Neuronal stem cell (in vitro differentiated cells): ENCODE measurements around the gene XCL2.

ENCODE experiments used
- DNase-seq: peaks from one replicate; pipeline ENCODE4 v3.0.0-alpha.2; 2013; ENCODE audit warnings: low spot score
- H2AFZ ChIP-seq: one replicate; pipeline ENCODE4 v1.6.1; 2013; ENCODE audit warnings: mild to moderate bottlenecking, low read length, inconsistent platforms
- H2AK5ac ChIP-seq: 2 replicates; pipeline ENCODE4 v1.6.1; 2013; ENCODE audit warnings: low read depth, mild to moderate bottlenecking, inconsistent platforms, low read length, moderate library complexity, mixed read lengths
- H2BK120ac ChIP-seq: 2 replicates; pipeline ENCODE4 v1.6.1; 2013; ENCODE audit warnings: low read depth, mild to moderate bottlenecking, inconsistent platforms, low read length, moderate library complexity, mixed read lengths
- H2BK12ac ChIP-seq: one replicate; pipeline ENCODE4 v1.6.1; 2013; ENCODE audit warnings: low read length, inconsistent platforms
- H2BK15ac ChIP-seq: 2 replicates; pipeline ENCODE4 v1.6.1; 2013; ENCODE audit warnings: mild to moderate bottlenecking, low read length, inconsistent platforms, mixed read lengths
- H2BK5ac ChIP-seq: one replicate; pipeline ENCODE4 v1.6.1; 2013; ENCODE audit warnings: inconsistent platforms, mild to moderate bottlenecking, low read length, moderate library complexity
- H3K14ac ChIP-seq: one replicate; pipeline ENCODE4 v1.6.1; 2013; ENCODE audit warnings: low read length, inconsistent platforms
- H3K18ac ChIP-seq: 2 replicates; pipeline ENCODE4 v1.6.1; 2013; ENCODE audit warnings: low read length, inconsistent platforms
- H3K23ac ChIP-seq: 2 replicates; pipeline ENCODE4 v1.6.1; 2013; ENCODE audit warnings: low read depth, mild to moderate bottlenecking, mixed read lengths, low read length, inconsistent platforms; ENCODE audit not compliant: poor library complexity
- H3K27ac ChIP-seq: replicated peaks from 3 replicates; pipeline ENCODE4 v1.5.1; 2013; ENCODE audit warnings: low read length, inconsistent platforms
- H3K27me3 ChIP-seq, 3 experiments: 2 replicates each; pipeline ENCODE4 v1.6.1; 2013; ENCODE audit warnings: low read length in 3 of 3, mild to moderate bottlenecking in 2 of 3, inconsistent platforms in 1 of 3, low read depth in 1 of 3, mixed read lengths in 1 of 3, moderate library complexity in 1 of 3; ENCODE audit not compliant: control insufficient read depth in 3 of 3, insufficient read depth in 3 of 3
- H3K36me3 ChIP-seq, 2 donors: replicated peaks in 1 of 2; 2 replicates each; pipeline ENCODE4 v1.6.1; 2013; ENCODE audit warnings: low read length in 2 of 2; ENCODE audit not compliant: control insufficient read depth in 2 of 2, insufficient read depth in 2 of 2
- H3K4ac ChIP-seq: 2 replicates; pipeline ENCODE4 v1.6.1; 2013; ENCODE audit warnings: inconsistent platforms, mild to moderate bottlenecking, low read length, moderate library complexity
- H3K4me1 ChIP-seq, 2 donors: 1 replicate in 1 of 2; 2 replicates in 1 of 2; pipeline ENCODE4 v1.6.1; 2013; ENCODE audit warnings: low read length in 2 of 2, low read depth in 1 of 2; ENCODE audit not compliant: control insufficient read depth in 2 of 2, insufficient read depth in 1 of 2
- H3K4me2 ChIP-seq: one replicate; pipeline ENCODE4 v1.6.1; 2013; ENCODE audit warnings: mild to moderate bottlenecking, low read length, inconsistent platforms; ENCODE audit not compliant: insufficient read depth, poor library complexity, severe bottlenecking
- H3K4me3 ChIP-seq, 2 donors: 2 replicates each; pipeline ENCODE4 v1.5.1; 2013; ENCODE audit warnings: low read length in 2 of 2, mild to moderate bottlenecking in 2 of 2, inconsistent platforms in 1 of 2, moderate library complexity in 1 of 2
- H3K79me1 ChIP-seq: one replicate; pipeline ENCODE4 v1.6.1; 2013; ENCODE audit warnings: low read depth, mild to moderate bottlenecking, inconsistent platforms, low read length, moderate library complexity
- H3K9ac ChIP-seq: one replicate; pipeline ENCODE4 v1.6.1; 2013; ENCODE audit warnings: mild to moderate bottlenecking, low read depth, low read length, inconsistent platforms; ENCODE audit not compliant: poor library complexity
- H3K9me3 ChIP-seq, 2 donors: replicated peaks in 1 of 2; 2 replicates each; pipeline versions ENCODE3 to v1.6.1; 2013; ENCODE audit warnings: low read length in 2 of 2, mild to moderate bottlenecking in 2 of 2, inconsistent platforms in 1 of 2, low read depth in 1 of 2, mixed read lengths in 1 of 2, moderate library complexity in 1 of 2; ENCODE audit not compliant: control insufficient read depth in 2 of 2, insufficient read depth in 1 of 2
- H4K8ac ChIP-seq: one replicate; pipeline ENCODE4 v1.6.1; 2013; ENCODE audit warnings: low read depth, mild to moderate bottlenecking, inconsistent platforms, low read length, moderate library complexity
- H4K91ac ChIP-seq: one replicate; pipeline ENCODE4 v1.6.1; 2013; ENCODE audit warnings: low read length, low read depth, mild to moderate bottlenecking, inconsistent platforms; ENCODE audit not compliant: poor library complexity
- whole genome bisulfite sequencing, 2 donors: extraction: QIAGEN DNeasy Blood & Tissue Kit; methylation state at CpG; one replicate each; pipeline ENCODE4 v1.1.7; 2013; ENCODE audit warnings: missing lambda C conversion rate in 2 of 2, mixed read lengths in 1 of 2; ENCODE audit not compliant: insufficient read length in 2 of 2, insufficient replicate concordance in 1 of 2; ENCODE audit errors: extremely low coverage in 2 of 2; 5-methylcytosine and 5-hydroxymethylcytosine counted together

XCL2 gene

GRCh38 chr1:168585937-168586336 lies 42.1 kb upstream of the XCL2 start:
- H2BK5ac ChIP-seq = no peak overlapping the region
- H3K9ac ChIP-seq = no peak overlapping the region
- H3K27ac ChIP-seq = no peak overlapping the region
- no peak overlapping the region for H3K4me2 ChIP-seq
- no peak overlapping the region for H2BK12ac ChIP-seq
- no peak overlapping the region for H2AK5ac ChIP-seq
- H2BK15ac ChIP-seq = no peak overlapping the region
- no peak overlapping the region for H3K14ac ChIP-seq
- H3K27me3 ChIP-seq = no peaks in the 10 kb centered on the region
- H3K23ac ChIP-seq = no peak overlapping the region
- no peak overlapping the region for H3K4ac ChIP-seq
- H3K79me1 ChIP-seq = no peaks in the 10 kb centered on the region
- H3K18ac ChIP-seq = no peak overlapping the region
- no peaks in the 10 kb centered on the region for H3K9me3 ChIP-seq
- H3K4me1 ChIP-seq = no peaks in the 10 kb centered on the region
- no peak overlapping the region for H3K4me3 ChIP-seq
- no CpG with 5 or more reads among the region's 1 CpG for WGBS, 2 donors
- no peak overlapping the region for H2AFZ ChIP-seq
- no peak for DNase-seq
- no peak overlapping the region for H4K91ac ChIP-seq
- no peak overlapping the region for H2BK120ac ChIP-seq
- H4K8ac ChIP-seq = no peak overlapping the region
- H3K36me3 ChIP-seq = no peaks in the 10 kb centered on the region

- Histone ChIP-seq H3K27ac (no peak overlapping the region), H3K4me3 (no peak overlapping the region), H2AFZ (no peak overlapping the region), H3K4me1 (no peaks in the 10 kb centered on the region), H2BK5ac (no peak overlapping the region), H4K91ac (no peak overlapping the region), H2BK120ac (no peak overlapping the region), H3K4ac (no peak overlapping the region), H2AK5ac (no peak overlapping the region), H2BK15ac (no peak overlapping the region), H3K9me3 (no peaks in the 10 kb centered on the region), H3K14ac (no peak overlapping the region), H3K18ac (no peak overlapping the region), H3K9ac (no peak overlapping the region), H4K8ac (no peak overlapping the region), H2BK12ac (no peak overlapping the region), H3K27me3 (no peaks in the 10 kb centered on the region), H3K36me3 (no peaks in the 10 kb centered on the region), H3K4me2 (no peak overlapping the region), H3K79me1 (no peaks in the 10 kb centered on the region), H3K23ac (no peak overlapping the region)
- WGBS, 2 donors = no CpG with 5 or more reads among the region's 3 CpGs
- DNase-seq = no peak
Measured at GRCh38 chr1:168585191-168585590, 41.4 kb upstream of the XCL2 start.

DNA sequence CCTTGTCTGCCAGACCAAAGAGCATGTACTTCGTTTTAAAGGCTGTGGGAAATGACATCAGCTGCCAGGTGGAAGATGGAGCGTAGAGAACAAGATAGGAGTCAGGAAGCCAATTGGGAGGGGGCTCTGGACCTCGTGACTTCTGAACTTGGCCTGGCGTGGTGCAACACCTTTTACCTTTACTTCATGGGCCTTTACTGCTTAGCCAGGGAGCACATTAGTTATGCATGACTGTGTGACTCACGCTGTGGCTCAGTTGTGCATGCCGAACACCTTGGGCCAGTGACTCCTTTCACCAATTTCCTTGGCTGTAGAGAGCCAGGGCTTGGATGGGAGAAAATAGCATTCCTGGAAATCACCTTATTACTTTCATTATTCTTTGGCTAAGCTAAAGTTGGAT lies 39.8 kb upstream of the XCL2 start:
- H3K4me3 ChIP-seq = no peak overlapping the region
- no peak overlapping the region for H2BK120ac ChIP-seq
- no peak overlapping the region for H2BK12ac ChIP-seq
- H3K4me1 ChIP-seq = no peaks in the 10 kb centered on the region
- H4K8ac ChIP-seq = no peak overlapping the region
- DNase-seq = no peak
- H3K36me3 ChIP-seq = no peaks in the 10 kb centered on the region
- H4K91ac ChIP-seq = no peak overlapping the region
- H2AK5ac ChIP-seq = no peak overlapping the region
- no peak overlapping the region for H3K27ac ChIP-seq
- no peaks in the 10 kb centered on the region for H3K79me1 ChIP-seq
- no peaks in the 10 kb centered on the region for H3K9me3 ChIP-seq
- H3K23ac ChIP-seq = no peak overlapping the region
- no peaks in the 10 kb centered on the region for H3K27me3 ChIP-seq
- H3K14ac ChIP-seq = no peak overlapping the region
- H2AFZ ChIP-seq = no peak overlapping the region
- WGBS, 2 donors = no CpG with 5 or more reads among the region's 6 CpGs
- no peak overlapping the region for H3K18ac ChIP-seq
- H3K9ac ChIP-seq = no peak overlapping the region
- H2BK5ac ChIP-seq = no peak overlapping the region
- no peak overlapping the region for H2BK15ac ChIP-seq
- no peak overlapping the region for H3K4me2 ChIP-seq
- no peak overlapping the region for H3K4ac ChIP-seq

DNA sequence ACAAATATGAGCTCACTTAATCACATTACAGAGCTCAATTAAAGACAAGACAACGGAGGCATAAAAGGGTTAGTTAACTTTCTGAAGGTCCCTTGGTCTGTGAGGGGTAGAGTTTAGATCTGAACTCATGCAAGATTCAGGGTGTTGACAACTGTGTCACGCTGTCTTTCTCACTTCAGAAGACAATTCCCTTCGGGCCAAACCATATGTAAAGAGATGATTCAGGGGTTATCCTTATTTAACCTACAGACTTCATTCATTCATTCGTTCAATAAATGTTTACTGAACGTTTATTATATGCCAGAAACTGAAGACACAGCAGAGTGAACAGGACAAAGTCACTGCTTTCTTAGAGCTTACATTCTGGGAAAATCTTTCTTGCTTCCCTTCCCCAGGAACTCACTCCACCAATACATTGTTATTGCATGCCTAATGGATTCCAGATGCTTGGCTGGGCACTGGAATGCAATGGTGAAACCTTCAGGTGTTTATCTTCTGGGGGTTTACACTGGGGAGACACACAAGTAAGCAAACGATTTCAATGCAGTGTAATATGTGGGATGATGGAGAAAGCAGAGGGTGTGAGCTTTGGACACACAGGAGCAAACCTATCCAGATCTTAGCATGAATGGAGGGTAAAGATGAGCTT lies 39.0 kb upstream of the XCL2 start:
- Histone ChIP-seq H2BK15ac (no peak overlapping the region), H3K9ac (no peak overlapping the region), H2BK120ac (no peak overlapping the region), H3K4ac (no peak overlapping the region), H3K9me3 (no peaks in the 10 kb centered on the region), H3K79me1 (no peaks in the 10 kb centered on the region), H2AK5ac (no peak overlapping the region), H3K36me3 (no peaks in the 10 kb centered on the region), H3K4me1 (no peaks in the 10 kb centered on the region), H3K4me2 (no peak overlapping the region), H3K23ac (no peak overlapping the region), H4K91ac (no peak overlapping the region), H3K18ac (no peak overlapping the region), H2AFZ (no peak overlapping the region), H3K4me3 (no peak overlapping the region), H2BK5ac (no peak overlapping the region), H3K14ac (no peak overlapping the region), H3K27ac (no peak overlapping the region), H3K27me3 (no peaks in the 10 kb centered on the region), H2BK12ac (no peak overlapping the region), H4K8ac (no peak overlapping the region)
- no CpG with 5 or more reads among the region's 6 CpGs for WGBS, 2 donors
- DNase-seq = no peak
